Measurements from ENCODE around the gene SUN5. TPM values are rescaled to one million over a fixed set of nuclear protein-coding genes. Genes with fewer than 3 reads are reported as not detected.

Gene SUN5
- total and polyA plus RNA-seq, 8 donors, result not detected

DNA sequence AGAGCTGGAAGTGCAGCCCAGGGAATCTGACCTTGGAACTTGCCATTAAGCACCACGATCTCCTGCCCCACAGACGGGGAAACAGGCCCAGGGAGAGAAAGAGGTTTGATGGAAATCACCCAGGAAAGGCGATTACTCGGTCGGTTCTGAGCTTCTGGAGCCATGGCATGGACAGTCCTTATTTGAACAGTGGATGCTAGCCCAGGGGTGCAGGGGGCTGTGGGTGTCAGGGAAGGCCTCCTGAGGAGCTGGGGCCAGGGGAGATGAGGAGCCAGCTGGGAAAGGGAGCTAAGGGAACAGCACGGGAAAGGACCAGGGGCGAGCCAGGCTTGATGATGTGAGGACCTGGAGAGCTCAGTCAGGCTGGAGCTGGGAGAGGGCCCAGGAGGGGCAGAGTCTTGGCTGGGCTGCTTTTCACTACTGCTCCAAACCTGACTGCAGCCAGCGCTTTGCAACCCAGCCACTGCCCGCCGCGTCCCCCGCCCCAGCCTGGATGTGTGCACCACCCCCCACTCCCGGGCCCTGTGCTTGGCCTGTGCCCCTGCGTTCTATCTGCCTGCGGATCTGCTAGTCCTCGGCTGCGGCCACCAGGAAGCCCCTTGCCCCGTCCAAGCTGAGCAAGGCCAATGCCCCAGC lies 17.8 kb downstream of the SUN5 start:
- no peaks in the 10 kb centered on the region for H3K36me3 ChIP-seq
- no peak overlapping the region for H3K27ac ChIP-seq
- intact Hi-C loops (cut with DNase I), result no loop called here
- H3K9me3 ChIP-seq, result no peaks in the 10 kb centered on the region
- no peak overlapping the region for H3K4me3 ChIP-seq
- ATAC-seq (no peak), DNase-seq (no peak)
- H3K4me1 ChIP-seq, result no peaks in the 10 kb centered on the region
- peaks cover 0 to 9% of the 10 kb centered on the region in 2 donors for H3K27me3 ChIP-seq
- TF ChIP-seq, protein P1, sequence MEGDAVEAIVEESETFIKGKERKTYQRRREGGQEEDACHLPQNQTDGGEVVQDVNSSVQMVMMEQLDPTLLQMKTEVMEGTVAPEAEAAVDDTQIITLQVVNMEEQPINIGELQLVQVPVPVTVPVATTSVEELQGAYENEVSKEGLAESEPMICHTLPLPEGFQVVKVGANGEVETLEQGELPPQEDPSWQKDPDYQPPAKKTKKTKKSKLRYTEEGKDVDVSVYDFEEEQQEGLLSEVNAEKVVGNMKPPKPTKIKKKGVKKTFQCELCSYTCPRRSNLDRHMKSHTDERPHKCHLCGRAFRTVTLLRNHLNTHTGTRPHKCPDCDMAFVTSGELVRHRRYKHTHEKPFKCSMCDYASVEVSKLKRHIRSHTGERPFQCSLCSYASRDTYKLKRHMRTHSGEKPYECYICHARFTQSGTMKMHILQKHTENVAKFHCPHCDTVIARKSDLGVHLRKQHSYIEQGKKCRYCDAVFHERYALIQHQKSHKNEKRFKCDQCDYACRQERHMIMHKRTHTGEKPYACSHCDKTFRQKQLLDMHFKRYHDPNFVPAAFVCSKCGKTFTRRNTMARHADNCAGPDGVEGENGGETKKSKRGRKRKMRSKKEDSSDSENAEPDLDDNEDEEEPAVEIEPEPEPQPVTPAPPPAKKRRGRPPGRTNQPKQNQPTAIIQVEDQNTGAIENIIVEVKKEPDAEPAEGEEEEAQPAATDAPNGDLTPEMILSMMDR (IDR thresholded peaks at IDR 0.05), result no peak

DNA sequence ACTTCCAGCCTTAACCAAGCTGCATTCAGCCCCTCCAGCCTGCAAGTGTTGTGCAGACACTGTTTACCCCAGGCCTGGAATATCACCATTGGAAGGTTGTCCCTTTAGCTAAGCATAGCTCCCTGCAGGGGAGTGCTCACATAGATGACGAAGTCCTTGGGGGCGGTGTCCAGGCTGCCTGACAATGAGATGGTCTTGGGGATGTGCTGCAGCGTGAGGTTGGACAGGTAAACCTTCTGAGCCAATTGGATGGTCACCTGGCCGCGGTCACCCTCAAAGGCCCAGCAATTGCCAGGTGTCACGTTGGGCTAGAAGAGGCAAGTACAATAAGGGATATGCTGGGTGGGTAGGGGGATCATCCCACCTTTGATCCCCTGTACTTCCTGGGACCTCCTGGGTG lies 18.6 kb downstream of the SUN5 start:
- H3K27me3 ChIP-seq, result peaks cover 0 to 9% of the 10 kb centered on the region in 2 donors
- H3K4me3 ChIP-seq, result no peak overlapping the region
- TF ChIP-seq, protein P1 (IDR thresholded peaks at IDR 0.05), result no peak
- intact Hi-C loops (cut with DNase I), result no loop called here
- no peak overlapping the region for H3K27ac ChIP-seq
- DNase-seq (no peak), ATAC-seq (no peak)
- H3K9me3 ChIP-seq, result no peaks in the 10 kb centered on the region
- no peaks in the 10 kb centered on the region for H3K4me1 ChIP-seq
- no peaks in the 10 kb centered on the region for H3K36me3 ChIP-seq

DNA sequence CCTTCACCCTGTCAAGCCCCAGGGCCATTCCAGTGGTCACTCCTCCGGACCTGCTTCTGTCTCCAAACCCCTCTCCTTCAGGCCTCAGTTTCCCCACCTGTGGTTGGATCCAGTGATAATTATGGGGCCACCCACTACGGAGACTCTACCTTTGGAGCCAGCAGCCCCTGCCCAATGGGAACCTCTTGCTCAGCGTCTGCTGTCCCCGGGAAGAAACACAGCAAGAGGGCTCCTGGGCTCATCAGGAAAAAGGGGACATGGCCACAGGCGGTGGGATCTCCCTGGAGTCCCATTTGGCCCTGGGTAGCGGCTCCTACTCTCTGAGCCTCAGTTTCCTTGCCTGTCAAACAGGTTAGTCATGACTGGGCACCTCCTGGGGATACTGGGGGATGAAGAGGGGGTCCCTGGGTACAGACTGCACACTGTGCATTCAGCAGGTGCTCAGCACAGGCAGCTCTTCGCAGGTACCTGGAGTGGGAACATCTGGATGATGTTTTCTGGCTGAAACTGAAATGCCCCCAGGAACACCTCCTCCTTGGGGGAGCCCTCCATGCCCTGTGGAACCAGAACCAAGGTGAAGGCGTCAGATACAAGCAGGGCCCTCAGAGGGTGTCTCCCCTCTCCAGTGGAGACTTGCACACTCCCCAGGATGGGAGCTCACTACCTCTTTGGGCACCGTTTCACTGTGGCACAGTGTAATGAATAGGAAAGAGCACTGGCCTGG lies 19.4 kb downstream of the SUN5 start:
- Histone ChIP-seq H3K4me3 (no peak overlapping the region), H3K4me1 (no peaks in the 10 kb centered on the region), H3K36me3 (no peaks in the 10 kb centered on the region), H3K27ac (no peak overlapping the region), H3K9me3 (no peaks in the 10 kb centered on the region), H3K27me3 (peaks cover 0 to 3% of the 10 kb centered on the region in 2 donors)
- no peak for DNase-seq
- TF ChIP-seq, protein P1 (IDR thresholded peaks at IDR 0.05), result no peak
- no peak for ATAC-seq
- intact Hi-C loops (cut with DNase I), result no loop called here

DNA sequence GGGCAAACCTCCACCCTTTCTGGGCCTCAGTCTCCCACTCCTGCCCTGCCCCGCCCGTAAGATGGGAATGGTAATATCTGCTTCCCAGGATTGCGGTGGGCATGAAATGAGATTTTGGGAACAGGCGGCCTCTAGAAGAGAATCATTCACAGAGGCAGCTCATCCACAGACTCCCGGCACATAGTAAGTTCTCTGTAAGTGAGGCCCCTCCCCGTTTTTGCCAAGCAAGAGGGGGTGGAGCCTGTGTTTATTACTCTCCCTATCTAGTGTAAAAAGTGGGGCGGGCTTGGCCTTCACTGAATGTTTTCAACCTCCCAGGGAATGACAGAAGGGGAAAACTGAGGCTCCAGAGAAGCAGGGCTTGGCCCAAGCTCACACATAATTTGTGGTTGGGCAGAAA lies 20.0 kb downstream of the SUN5 start:
- H3K9me3 ChIP-seq, result no peaks in the 10 kb centered on the region
- DNase-seq (no peak), ATAC-seq (no peak)
- H3K4me1 ChIP-seq, result no peaks in the 10 kb centered on the region
- H3K27ac ChIP-seq, result no peak overlapping the region
- TF ChIP-seq, protein P1 (IDR thresholded peaks at IDR 0.05), result no peak
- intact Hi-C loops (cut with DNase I), result no loop called here
- no peak overlapping the region for H3K4me3 ChIP-seq
- H3K27me3 ChIP-seq, result no peaks in the 10 kb centered on the region
- no peaks in the 10 kb centered on the region for H3K36me3 ChIP-seq

DNA sequence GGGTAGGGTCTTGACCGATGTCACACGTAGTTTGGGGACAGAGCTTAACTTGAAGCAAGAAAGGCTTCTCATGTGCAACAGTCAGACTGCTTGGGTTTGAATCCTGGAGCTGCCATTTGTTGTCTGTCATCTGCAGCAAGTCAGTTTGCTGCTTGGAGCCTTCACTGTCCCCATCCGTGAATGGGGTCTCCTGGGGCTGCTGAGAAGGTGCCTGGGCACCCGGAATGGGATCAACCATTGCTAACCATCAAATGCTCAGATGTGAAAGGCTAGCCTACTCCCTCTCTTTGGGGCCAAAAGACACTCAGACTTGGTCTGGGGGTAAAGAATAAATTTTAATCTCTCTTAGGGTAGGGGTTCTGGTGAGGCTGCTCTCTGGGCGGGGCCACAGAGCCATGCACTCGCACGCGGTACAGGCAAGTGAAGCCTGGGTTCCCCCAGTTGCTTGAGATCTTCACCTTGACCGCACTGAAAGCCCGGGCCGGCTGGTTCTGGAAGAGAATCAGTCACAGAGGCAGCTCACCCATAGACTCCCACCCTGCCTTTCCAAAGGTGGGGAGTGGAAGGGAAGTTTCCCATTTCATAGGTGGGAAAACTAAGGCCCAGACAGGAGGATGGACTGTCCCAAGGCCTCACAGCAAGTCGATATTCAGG lies 20.6 kb downstream of the SUN5 start:
- TF ChIP-seq, protein P1 (IDR thresholded peaks at IDR 0.05), result no peak
- Histone ChIP-seq H3K4me1 (no peaks in the 10 kb centered on the region), H3K4me3 (no peak overlapping the region), H3K9me3 (no peaks in the 10 kb centered on the region), H3K27me3 (no peaks in the 10 kb centered on the region), H3K27ac (no peak overlapping the region), H3K36me3 (no peaks in the 10 kb centered on the region)
- intact Hi-C loops (cut with DNase I), result no loop called here
- no peak for ATAC-seq
- DNase-seq, result no peak

Data from left lung (tissue), 10 donors.